COLO668 (cell line): ENCODE measurements around the gene FRMD8.
"Not testable (repeated sequence)": the region's sequence is repeated elsewhere in the genome, so short reads cannot be mapped to it uniquely, and the experiment has no call there.

Experiments
- DNase-seq: peaks from one replicate; lab custom pipeline; 2025; ENCODE audit not compliant: unreplicated experiment; lab: John Stamatoyannopoulos, UW

FRMD8 gene

GRCh38 chr11:65451301-65451700 lies 64.9 kb downstream of the FRMD8 start:
- DNase-seq, result not testable (repeated sequence)

- DNase-seq, result not testable (repeated sequence)
Observed at GRCh38 chr11:65452259-65452658, 65.8 kb downstream of the FRMD8 start.

- no peak for DNase-seq
Observed at GRCh38 chr11:65452806-65453490, 66.5 kb downstream of the FRMD8 start.

- DNase-seq, result no peak
Observed at GRCh38 chr11:65454311-65454695, 67.9 kb downstream of the FRMD8 start.

GRCh38 chr11:65454696-65455456 lies 68.4 kb downstream of the FRMD8 start:
- peak; percentile 76 for DNase-seq

- no peak for DNase-seq
Observed at GRCh38 chr11:65456418-65456817, 70.0 kb downstream of the FRMD8 start.

- DNase-seq, result no peak
Observed at GRCh38 chr11:65459552-65459951, 73.1 kb downstream of the FRMD8 start.
